CD14-positive monocyte (primary cell): ENCODE results near the gene ACTRT2. TPM values are rescaled to one million over a fixed set of nuclear protein-coding genes. Genes with fewer than 3 reads are reported as not detected.

ENCODE experiments used
- DNase-seq, 3 donors: peaks; one replicate each; pipeline ENCODE4 v3.0.0-alpha.2; 2011 to 2022
- H2AFZ ChIP-seq: 2 replicates; pipeline ENCODE4 v1.6.0; 2012; ENCODE audit warnings: mild to moderate bottlenecking, low read depth, low read length, inconsistent platforms; ENCODE audit not compliant: insufficient read depth, poor library complexity, severe bottlenecking
- H3K27ac ChIP-seq, 2 donors: 1 replicate in 1 of 2; 2 replicates in 1 of 2; pipeline ENCODE4 v1.5.1; 2012 to 2013; ENCODE audit warnings: low read length in 2 of 2, control low read depth in 1 of 2, inconsistent platforms in 1 of 2, low read depth in 1 of 2, mild to moderate bottlenecking in 1 of 2
- H3K27me3 ChIP-seq, 2 donors: one replicate each; pipeline versions ENCODE4 v1.6.0 to v1.6.1; 2011 to 2013; ENCODE audit warnings: low read length in 2 of 2; ENCODE audit not compliant: control insufficient read depth in 2 of 2, insufficient read depth in 2 of 2
- H3K36me3 ChIP-seq, 2 donors: replicated peaks in 1 of 2; 1 replicate in 1 of 2; 2 replicates in 1 of 2; pipeline versions ENCODE4 v1.5.1 to v1.6.1; 2012 to 2013; ENCODE audit warnings: low read length in 2 of 2, control low read depth in 1 of 2, inconsistent platforms in 1 of 2, mild to moderate bottlenecking in 1 of 2; ENCODE audit not compliant: insufficient read depth in 2 of 2, control insufficient read depth in 1 of 2
- H3K4me1 ChIP-seq, 2 donors: 1 replicate in 1 of 2; 2 replicates in 1 of 2; pipeline versions ENCODE4 v1.5.1 to v1.6.1; 2012 to 2013; ENCODE audit warnings: low read length in 2 of 2, control low read depth in 1 of 2, inconsistent platforms in 1 of 2, mild to moderate bottlenecking in 1 of 2, moderate library complexity in 1 of 2; ENCODE audit not compliant: insufficient read depth in 2 of 2, control insufficient read depth in 1 of 2
- H3K4me2 ChIP-seq: replicated peaks from 2 replicates; pipeline ENCODE3; 2012; ENCODE audit warnings: low read length, moderate library complexity, mild to moderate bottlenecking; ENCODE audit not compliant: poor library complexity, severe bottlenecking; ENCODE audit errors: extremely low read depth
- H3K4me3 ChIP-seq, 3 experiments: fragments of 200-600 bp in 1 of 3; sonication (generic) in 1 of 3; replicated peaks in 1 of 3; 1 replicate in 2 of 3; 2 replicates in 1 of 3; pipeline ENCODE4 v1.5.1; 2011 to 2013; ENCODE audit warnings: low read length in 3 of 3, mild to moderate bottlenecking in 3 of 3, control low read depth in 2 of 3, low read depth in 2 of 3, inconsistent platforms in 1 of 3, moderate library complexity in 1 of 3
- H3K79me2 ChIP-seq: 2 replicates; pipeline ENCODE4 v1.6.0; 2012; ENCODE audit warnings: mild to moderate bottlenecking, control low read depth, inconsistent platforms, low read length, moderate library complexity; ENCODE audit not compliant: insufficient read depth
- H3K9ac ChIP-seq: 2 replicates; pipeline ENCODE4 v1.6.0; 2017; ENCODE audit warnings: low read length, mild to moderate bottlenecking; ENCODE audit not compliant: insufficient read depth, poor library complexity, severe bottlenecking
- H3K9me3 ChIP-seq, 2 donors: replicated peaks in 1 of 2; 1 replicate in 1 of 2; 2 replicates in 1 of 2; pipeline versions ENCODE4 v1.5.1 to v1.6.1; 2012 to 2013; ENCODE audit warnings: low read length in 2 of 2, control low read depth in 1 of 2; ENCODE audit not compliant: control insufficient read depth in 1 of 2, insufficient read depth in 1 of 2
- H4K20me1 ChIP-seq: 2 replicates; pipeline ENCODE4 v1.6.0; 2012; ENCODE audit warnings: mild to moderate bottlenecking, low read length, control low read depth, moderate library complexity; ENCODE audit not compliant: insufficient read depth
- H3K27ac Mint-ChIP-seq, 7 donors: one replicate each; pipeline ENCODE4 v1.8.0; 2020; ENCODE audit warnings: mild to moderate bottlenecking in 7 of 7, mixed read lengths in 7 of 7, moderate library complexity in 6 of 7, inconsistent platforms in 2 of 7
- H3K27me3 Mint-ChIP-seq, 3 donors: one replicate each; pipeline ENCODE4 v1.8.0; 2021 to 2022; ENCODE audit warnings: low read depth in 3 of 3, mild to moderate bottlenecking in 3 of 3, mixed read lengths in 3 of 3, moderate library complexity in 3 of 3, inconsistent platforms in 1 of 3
- H3K36me3 Mint-ChIP-seq, 2 donors: one replicate each; pipeline ENCODE4 v1.8.0; 2020; ENCODE audit warnings: mixed read lengths in 2 of 2, inconsistent platforms in 1 of 2, mild to moderate bottlenecking in 1 of 2
- H3K4me1 Mint-ChIP-seq: one replicate; pipeline ENCODE4 v1.8.0; 2020; ENCODE audit warnings: mild to moderate bottlenecking, mixed read lengths
- H3K4me3 Mint-ChIP-seq, 2 donors: one replicate each; pipeline ENCODE4 v1.8.0; 2020; ENCODE audit warnings: mild to moderate bottlenecking in 2 of 2, mixed read lengths in 2 of 2, moderate library complexity in 1 of 2
- H3K9me3 Mint-ChIP-seq, 7 donors: one replicate each; pipeline ENCODE4 v1.8.0; 2020 to 2022; ENCODE audit warnings: mixed read lengths in 7 of 7, mild to moderate bottlenecking in 6 of 7, moderate library complexity in 6 of 7, inconsistent platforms in 2 of 7
- WGBS: methylation state at CpG from one replicate; pipeline ENCODE4 v1.1.5; 2013; ENCODE audit warnings: missing lambda C conversion rate; ENCODE audit not compliant: insufficient coverage; 5-methylcytosine and 5-hydroxymethylcytosine counted together
- intact Hi-C, 2 donors: fragments of 100-400 bp; cut with micrococcal nuclease; formaldehyde crosslinking; loops; one replicate each; pipeline versions ENCODE4 v1.15.0 to v1.15.1; 2023
- polyA plus RNA-seq, 3 donors: library from polyadenylated mRNA; depleted of rRNA in 1 of 3; unstranded in 2 of 3; stranded (reverse) in 1 of 3; fragments of 300-500 nt in 2 of 3; fragments of >200 nt in 1 of 3; fragmentation: Illumina TruSeq in 2 of 3; gene quantifications; 1 replicate in 2 of 3; 2 replicates in 1 of 3; pipeline ENCODE4 v1.2.3, GENCODE V29; 2012 to 2021
- TF ChIP-seq, protein P1 (sequence below): fragments of 200-600 bp; IDR thresholded peaks from one replicate; pipeline ENCODE4 v1.8.0; 2022; ENCODE audit warnings: antibody characterized with exemption, mild to moderate bottlenecking

The ACTRT2 gene
- polyA plus RNA-seq, 3 donors = not detected

GRCh38 chr1:3003941-3004270 lies 17.4 kb upstream of the ACTRT2 start:
- no peak overlapping the region for H3K9ac ChIP-seq
- H3K4me2 ChIP-seq = no peak overlapping the region
- H3K79me2 ChIP-seq = no peaks in the 10 kb centered on the region
- no peaks in the 10 kb centered on the region for H3K27me3 ChIP-seq
- Mint-ChIP-seq H3K4me3 (no peak overlapping the region), H3K27me3 (peaks cover 0 to 2% (median 0%) of the 10 kb centered on the region in 3 donors), H3K9me3 (peaks cover 15 to 31% (median 24%) of the 10 kb centered on the region in 7 donors), H3K27ac (peak overlapping the region in 1 of 7 donors; percentile 24), H3K36me3 (no peaks in the 10 kb centered on the region), H3K4me1 (no peaks in the 10 kb centered on the region)
- no peak for DNase-seq
- peaks cover 16 to 25% of the 10 kb centered on the region in 2 donors for H3K9me3 ChIP-seq
- TF ChIP-seq, protein P1, sequence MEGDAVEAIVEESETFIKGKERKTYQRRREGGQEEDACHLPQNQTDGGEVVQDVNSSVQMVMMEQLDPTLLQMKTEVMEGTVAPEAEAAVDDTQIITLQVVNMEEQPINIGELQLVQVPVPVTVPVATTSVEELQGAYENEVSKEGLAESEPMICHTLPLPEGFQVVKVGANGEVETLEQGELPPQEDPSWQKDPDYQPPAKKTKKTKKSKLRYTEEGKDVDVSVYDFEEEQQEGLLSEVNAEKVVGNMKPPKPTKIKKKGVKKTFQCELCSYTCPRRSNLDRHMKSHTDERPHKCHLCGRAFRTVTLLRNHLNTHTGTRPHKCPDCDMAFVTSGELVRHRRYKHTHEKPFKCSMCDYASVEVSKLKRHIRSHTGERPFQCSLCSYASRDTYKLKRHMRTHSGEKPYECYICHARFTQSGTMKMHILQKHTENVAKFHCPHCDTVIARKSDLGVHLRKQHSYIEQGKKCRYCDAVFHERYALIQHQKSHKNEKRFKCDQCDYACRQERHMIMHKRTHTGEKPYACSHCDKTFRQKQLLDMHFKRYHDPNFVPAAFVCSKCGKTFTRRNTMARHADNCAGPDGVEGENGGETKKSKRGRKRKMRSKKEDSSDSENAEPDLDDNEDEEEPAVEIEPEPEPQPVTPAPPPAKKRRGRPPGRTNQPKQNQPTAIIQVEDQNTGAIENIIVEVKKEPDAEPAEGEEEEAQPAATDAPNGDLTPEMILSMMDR = no peak
- 85% methylated on average over 4 of the region's 10 CpGs for WGBS
- no peaks in the 10 kb centered on the region for H4K20me1 ChIP-seq
- intact Hi-C loops = no loop called here
- H3K27ac ChIP-seq = no peak overlapping the region
- H3K4me1 ChIP-seq = no peaks in the 10 kb centered on the region
- H3K36me3 ChIP-seq = no peaks in the 10 kb centered on the region
- H2AFZ ChIP-seq = no peak overlapping the region
- H3K4me3 ChIP-seq = no peak overlapping the region

- Mint-ChIP-seq H3K27ac (no peak overlapping the region), H3K4me1 (no peaks in the 10 kb centered on the region), H3K27me3 (peaks cover 0 to 2% (median 0%) of the 10 kb centered on the region in 3 donors), H3K4me3 (no peak overlapping the region), H3K9me3 (peaks cover 19 to 37% (median 28%) of the 10 kb centered on the region in 7 donors), H3K36me3 (no peaks in the 10 kb centered on the region)
- no peak overlapping the region for H3K27ac ChIP-seq
- H3K4me2 ChIP-seq = no peak overlapping the region
- H3K36me3 ChIP-seq = no peaks in the 10 kb centered on the region
- H3K4me1 ChIP-seq = no peaks in the 10 kb centered on the region
- TF ChIP-seq, protein P1 = no peak
- H3K9me3 ChIP-seq = peaks cover 22 to 30% of the 10 kb centered on the region in 2 donors
- no peak overlapping the region for H3K9ac ChIP-seq
- DNase-seq = no peak
- H3K27me3 ChIP-seq = no peaks in the 10 kb centered on the region
- intact Hi-C loops = loop anchor here in 1 of 2 donors (5.0 kb wide), 1 partner anchor 418 kb away; no protein-coding TSS in a partner anchor
- H3K4me3 ChIP-seq = no peak overlapping the region
- H4K20me1 ChIP-seq = no peaks in the 10 kb centered on the region
- no peak overlapping the region for H2AFZ ChIP-seq
- WGBS = 89% methylated on average over 20 of the region's 20 CpGs
- H3K79me2 ChIP-seq = no peaks in the 10 kb centered on the region
These were observed 16.7 kb upstream of the ACTRT2 start for GRCh38 chr1:3004285-3005205.
